OCI-LY1 (cell line): Measurements from ENCODE around the gene UQCRHL.

Experiments used
- H2AFZ ChIP-seq: fragments of 200-600 bp; sonication (generic), shearing (Covaris generic); 2 replicates; pipeline ENCODE4 v1.6.0; 2014; ENCODE audit warnings: antibody characterized with exemption, mild to moderate bottlenecking, low read length
- H3F3A ChIP-seq: fragments of 200-600 bp; sonication (generic), shearing (Covaris generic); 2 replicates; pipeline ENCODE4 v1.6.0; 2014; ENCODE audit warnings: mild to moderate bottlenecking, antibody characterized with exemption, low read length, moderate library complexity; ENCODE audit not compliant: insufficient read depth
- H3K27ac ChIP-seq: fragments of 200-600 bp; sonication (generic); 2 replicates; pipeline ENCODE4 v1.5.1; 2014; ENCODE audit warnings: low read length, mixed run types, mild to moderate bottlenecking, low read depth; ENCODE audit not compliant: poor library complexity, severe bottlenecking
- H3K27me3 ChIP-seq: fragments of 200-600 bp; sonication (generic); 2 replicates; pipeline ENCODE4 v1.6.0; 2014; ENCODE audit warnings: antibody characterized with exemption, mild to moderate bottlenecking, low read length, moderate library complexity; ENCODE audit not compliant: insufficient read depth
- H3K36me3 ChIP-seq: fragments of 200-600 bp; sonication (generic); 2 replicates; pipeline ENCODE4 v1.6.1; 2014; ENCODE audit warnings: mild to moderate bottlenecking, antibody characterized with exemption, low read length, moderate library complexity, mixed read lengths; ENCODE audit not compliant: insufficient read depth
- H3K4me1 ChIP-seq: fragments of 200-600 bp; sonication (generic); 2 replicates; pipeline ENCODE4 v1.5.1; 2014; ENCODE audit warnings: mild to moderate bottlenecking, low read length, moderate library complexity; ENCODE audit not compliant: insufficient read depth, severe bottlenecking
- H3K4me2 ChIP-seq: fragments of 200-600 bp; sonication (generic), shearing (Covaris generic); 2 replicates; pipeline ENCODE4 v1.6.1; 2014; ENCODE audit warnings: low read length
- H3K4me3 ChIP-seq: fragments of 200-600 bp; sonication (generic); 2 replicates; pipeline ENCODE4 v1.5.1; 2014; ENCODE audit warnings: low read length, low read depth, mild to moderate bottlenecking, mixed read lengths; ENCODE audit not compliant: poor library complexity, severe bottlenecking
- H3K79me2 ChIP-seq: fragments of 200-600 bp; shearing (Covaris generic); 2 replicates; pipeline ENCODE4 v1.6.1; 2016; ENCODE audit warnings: mixed run types, low read length, mixed read lengths; ENCODE audit not compliant: insufficient read depth
- H3K9ac ChIP-seq: fragments of 200-600 bp; sonication (generic), shearing (Covaris generic); 2 replicates; pipeline ENCODE4 v1.6.1; 2014; ENCODE audit warnings: mild to moderate bottlenecking, low read length, mixed read lengths
- H3K9me2 ChIP-seq: fragments of 200-600 bp; sonication (generic), shearing (Covaris generic); 2 replicates; pipeline ENCODE4 v1.6.1; 2014; ENCODE audit warnings: low read depth, mild to moderate bottlenecking, low read length, mixed read lengths
- H3K9me3 ChIP-seq: fragments of 200-600 bp; shearing (Covaris generic); 2 replicates; pipeline ENCODE4 v1.6.1; 2014; ENCODE audit warnings: low read length, mixed read lengths
- H4K20me1 ChIP-seq: fragments of 200-600 bp; sonication (generic), shearing (Covaris generic); 2 replicates; pipeline ENCODE4 v1.6.0; 2016; ENCODE audit warnings: mild to moderate bottlenecking, low read length; ENCODE audit not compliant: insufficient read depth
- EZH2 ChIP-seq: fragments of 200-600 bp; sonication (generic), shearing (Covaris generic); IDR thresholded peaks from 2 replicates; pipeline ENCODE4 v1.8.0; 2017; ENCODE audit warnings: borderline replicate concordance, mixed run types, mild to moderate bottlenecking, antibody characterized with exemption, low read length, moderate library complexity, mixed read lengths
- TF ChIP-seq, protein P1 (sequence below): fragments of 200-600 bp; sonication (generic), shearing (Covaris generic); IDR thresholded peaks from 2 replicates; pipeline ENCODE4 v1.5.1; 2017; ENCODE audit warnings: mild to moderate bottlenecking, antibody characterized with exemption, low read length, moderate library complexity, mixed read lengths

The UQCRHL gene

GRCh38 chr1:15848929-15849774 lies 41.7 kb upstream of the UQCRHL start:
- TF ChIP-seq, protein P1, sequence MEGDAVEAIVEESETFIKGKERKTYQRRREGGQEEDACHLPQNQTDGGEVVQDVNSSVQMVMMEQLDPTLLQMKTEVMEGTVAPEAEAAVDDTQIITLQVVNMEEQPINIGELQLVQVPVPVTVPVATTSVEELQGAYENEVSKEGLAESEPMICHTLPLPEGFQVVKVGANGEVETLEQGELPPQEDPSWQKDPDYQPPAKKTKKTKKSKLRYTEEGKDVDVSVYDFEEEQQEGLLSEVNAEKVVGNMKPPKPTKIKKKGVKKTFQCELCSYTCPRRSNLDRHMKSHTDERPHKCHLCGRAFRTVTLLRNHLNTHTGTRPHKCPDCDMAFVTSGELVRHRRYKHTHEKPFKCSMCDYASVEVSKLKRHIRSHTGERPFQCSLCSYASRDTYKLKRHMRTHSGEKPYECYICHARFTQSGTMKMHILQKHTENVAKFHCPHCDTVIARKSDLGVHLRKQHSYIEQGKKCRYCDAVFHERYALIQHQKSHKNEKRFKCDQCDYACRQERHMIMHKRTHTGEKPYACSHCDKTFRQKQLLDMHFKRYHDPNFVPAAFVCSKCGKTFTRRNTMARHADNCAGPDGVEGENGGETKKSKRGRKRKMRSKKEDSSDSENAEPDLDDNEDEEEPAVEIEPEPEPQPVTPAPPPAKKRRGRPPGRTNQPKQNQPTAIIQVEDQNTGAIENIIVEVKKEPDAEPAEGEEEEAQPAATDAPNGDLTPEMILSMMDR: no peak
- TF ChIP-seq EZH2: no peak
- Histone ChIP-seq H3K9ac (peak overlapping the region; percentile 87), H3K27ac (peak overlapping the region; percentile 75), H3K4me2 (peak overlapping the region; percentile 78), H3K79me2 (peaks cover 59% of the 10 kb centered on the region), H2AFZ (no peak overlapping the region), H3K4me1 (peaks cover 57% of the 10 kb centered on the region), H3F3A (peaks cover 2% of the 10 kb centered on the region; the same call in 1 of the 2 replicates), H3K27me3 (no peaks in the 10 kb centered on the region), H3K36me3 (peaks cover 5% of the 10 kb centered on the region; the same call in 1 of the 2 replicates), H3K4me3 (peak overlapping the region; percentile 90), H3K9me2 (no peaks in the 10 kb centered on the region), H3K9me3 (no peaks in the 10 kb centered on the region), H4K20me1 (no peaks in the 10 kb centered on the region)

GRCh38 chr1:15848143-15848928 lies 40.9 kb upstream of the UQCRHL start:
- H2AFZ ChIP-seq: no peak overlapping the region
- no peak for TF ChIP-seq EZH2
- TF ChIP-seq, protein P1: no peak
- H3K27ac ChIP-seq: peak overlapping the region; percentile 75

DNA sequence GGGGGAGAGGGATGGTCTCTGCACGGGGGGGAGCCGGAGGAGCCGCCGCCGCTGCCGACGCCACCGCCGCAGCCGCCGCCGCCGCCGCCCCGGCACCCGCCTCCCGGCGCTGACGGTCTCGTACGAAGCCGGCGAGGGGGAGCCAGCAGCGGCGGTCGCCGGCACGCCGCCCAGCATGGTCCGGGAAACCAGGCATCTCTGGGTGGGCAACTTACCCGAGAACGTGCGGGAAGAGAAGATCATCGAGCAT lies 40.4 kb upstream of the UQCRHL start:
- H3F3A ChIP-seq: peaks cover 5% of the 10 kb centered on the region; the same call in 1 of the 2 replicates
- peak overlapping the region; percentile 87 for H3K9ac ChIP-seq
- H2AFZ ChIP-seq: no peak overlapping the region
- peak overlapping the region; percentile 75 for H3K27ac ChIP-seq
- peak overlapping the region; percentile 78 for H3K4me2 ChIP-seq
- peaks cover 5% of the 10 kb centered on the region; the same call in 1 of the 2 replicates for H3K36me3 ChIP-seq
- H3K4me3 ChIP-seq: peak overlapping the region; percentile 90
- H3K79me2 ChIP-seq: peaks cover 45% of the 10 kb centered on the region
- TF ChIP-seq EZH2: no peak
- H3K9me2 ChIP-seq: no peaks in the 10 kb centered on the region
- H3K27me3 ChIP-seq: no peaks in the 10 kb centered on the region
- H3K4me1 ChIP-seq: peaks cover 65% of the 10 kb centered on the region
- no peaks in the 10 kb centered on the region for H3K9me3 ChIP-seq
- H4K20me1 ChIP-seq: no peaks in the 10 kb centered on the region

More at GRCh38 chr1:15848143-15848928, 40.9 kb upstream of the UQCRHL start:
- H3K36me3 ChIP-seq: peaks cover 5% of the 10 kb centered on the region; the same call in 1 of the 2 replicates
- H3K27me3 ChIP-seq: no peaks in the 10 kb centered on the region
- no peaks in the 10 kb centered on the region for H3K9me3 ChIP-seq
- H3K4me2 ChIP-seq: peak overlapping the region; percentile 78
- H3F3A ChIP-seq: peaks cover 5% of the 10 kb centered on the region; the same call in 1 of the 2 replicates
- peak overlapping the region; percentile 90 for H3K4me3 ChIP-seq
- H3K9me2 ChIP-seq: no peaks in the 10 kb centered on the region
- peaks cover 51% of the 10 kb centered on the region for H3K79me2 ChIP-seq
- peaks cover 65% of the 10 kb centered on the region for H3K4me1 ChIP-seq
- peak overlapping the region; percentile 87 for H3K9ac ChIP-seq
- no peaks in the 10 kb centered on the region for H4K20me1 ChIP-seq
